Endometrium (tissue), 2 donors: ENCODE results near the gene NDUFS4.
A peak's percentile ranks its signal among the peaks of the same experiment; 100 is the strongest.
"Not testable (repeated sequence)": the region's sequence is repeated elsewhere in the genome, so short reads cannot be mapped to it uniquely, and the experiment has no call there.

Experiments used
- FAIRE-seq: peaks from 2 replicates; lab custom pipeline; 2012; peaks lifted over from hg19 to GRCh38; lab: Jason Lieb, UNC
- donor health status: control.
- donor health status: control.

Gene NDUFS4

DNA sequence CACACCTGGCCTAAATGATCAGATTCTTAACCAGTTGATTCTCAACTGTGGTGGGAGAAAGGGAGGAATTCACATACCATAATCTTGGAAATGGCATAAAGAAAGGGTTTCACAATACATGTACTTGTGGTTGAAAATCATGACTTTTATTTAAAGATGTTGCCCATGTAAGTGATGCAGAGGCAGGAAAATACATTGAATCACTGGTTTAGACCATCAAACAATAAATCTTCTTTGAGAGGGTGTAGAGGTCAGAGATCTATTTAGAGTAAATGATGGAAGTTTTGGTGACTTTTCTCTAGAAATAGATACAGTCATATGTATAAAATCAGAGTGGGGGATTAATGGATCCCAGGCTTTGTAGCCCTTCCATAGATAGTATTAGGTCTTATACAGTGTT lies 15.4 kb downstream of the NDUFS4 start:
- FAIRE-seq: no peak

DNA sequence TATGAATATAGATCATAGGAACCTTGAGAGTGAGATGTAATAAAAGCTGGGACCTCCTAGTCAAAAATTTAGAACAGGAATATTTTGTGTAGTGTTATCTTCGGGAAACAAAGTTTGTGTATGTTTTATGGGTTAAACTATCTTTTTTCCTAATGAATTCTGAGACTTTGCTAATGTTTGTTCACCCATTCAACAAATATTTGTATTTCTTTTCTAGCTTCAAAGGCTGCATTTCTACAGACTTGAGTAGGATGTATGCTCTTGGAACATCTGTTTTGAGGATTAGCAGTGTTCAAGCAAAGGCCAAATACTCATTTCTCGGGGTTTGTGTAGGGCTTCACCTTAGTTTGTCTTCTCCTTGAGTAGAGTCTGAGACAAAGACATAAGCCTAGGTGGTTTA lies 16.2 kb downstream of the NDUFS4 start:
- FAIRE-seq: no peak

GRCh38 chr5:53578854-53579253 lies 18.4 kb downstream of the NDUFS4 start:
- no peak for FAIRE-seq

GRCh38 chr5:53580547-53580946 lies 20.1 kb downstream of the NDUFS4 start:
- no peak for FAIRE-seq

DNA sequence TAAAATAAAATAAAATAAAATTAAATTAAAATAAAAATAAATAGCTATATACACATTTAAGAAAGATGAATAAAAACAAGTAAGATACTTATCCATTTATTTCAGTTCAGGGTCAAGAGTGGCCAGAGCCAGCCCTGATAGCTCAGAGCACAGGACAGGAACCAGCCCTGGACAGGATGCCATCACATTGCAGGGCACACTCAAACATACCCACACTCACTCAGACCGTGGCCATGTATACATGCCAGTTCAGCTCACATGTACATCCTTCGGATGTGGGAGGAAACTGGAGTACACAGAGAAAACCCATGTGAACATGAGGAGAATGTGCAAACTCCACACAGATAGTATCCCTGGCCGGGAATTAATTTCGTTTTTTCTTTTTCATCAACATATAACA lies 21.8 kb downstream of the NDUFS4 start:
- FAIRE-seq: no peak

GRCh38 chr5:53590759-53591158 lies 30.3 kb downstream of the NDUFS4 start:
- FAIRE-seq: no peak

DNA sequence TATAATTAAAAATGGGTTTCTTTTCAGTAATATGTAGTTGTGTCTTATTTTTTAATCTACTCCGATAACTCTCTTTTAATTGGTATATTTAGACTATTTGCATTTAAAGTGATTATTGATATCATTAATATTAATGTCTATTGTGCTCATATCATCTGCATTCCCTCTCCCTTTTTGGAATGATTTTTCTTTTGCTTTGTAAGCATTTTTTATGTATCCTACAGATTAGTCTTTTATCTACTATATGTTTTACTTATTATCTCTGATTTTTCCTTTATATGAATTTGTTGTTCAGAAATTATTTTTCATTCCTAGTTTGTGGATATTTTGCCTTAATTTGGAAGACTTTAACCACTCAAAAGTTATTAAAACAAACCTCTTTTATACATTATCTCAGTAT lies 34.0 kb downstream of the NDUFS4 start:
- FAIRE-seq: no peak

DNA sequence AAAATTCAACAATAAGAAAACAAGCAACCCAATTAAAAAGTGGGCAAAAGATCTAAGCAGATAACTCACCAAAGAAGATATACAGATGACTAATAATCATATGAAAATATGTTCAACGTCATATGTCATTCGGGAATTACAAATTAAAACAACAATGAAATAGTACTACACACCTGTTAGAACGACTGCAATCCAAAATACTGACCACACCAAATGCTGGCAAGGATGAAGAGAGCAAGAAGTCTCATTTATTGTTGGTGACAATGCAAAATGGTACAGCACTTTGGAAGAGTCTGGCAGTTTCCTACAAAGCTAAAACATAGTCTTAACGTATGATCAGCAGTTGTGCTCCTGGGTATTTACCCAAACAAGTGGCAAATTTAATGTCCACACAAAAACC lies 37.5 kb downstream of the NDUFS4 start:
- FAIRE-seq: no peak

DNA sequence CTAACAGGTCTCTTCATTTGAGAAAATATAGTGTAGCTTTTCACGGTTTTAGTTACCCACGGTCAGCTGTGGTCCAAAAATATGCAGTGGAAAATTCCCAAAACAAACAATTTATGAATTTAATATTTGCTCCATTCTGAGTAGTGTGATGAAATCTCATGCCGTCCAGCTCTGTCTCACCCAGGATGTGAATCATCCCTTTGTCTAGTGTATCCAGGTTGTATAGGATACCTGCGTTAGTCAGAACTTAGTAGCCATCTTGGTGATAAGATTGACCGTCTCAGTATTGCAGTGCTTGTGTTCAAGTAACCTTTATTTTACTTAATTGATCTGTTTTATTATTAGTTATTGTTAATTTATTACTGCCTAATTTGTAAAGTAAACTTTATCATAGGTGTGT lies 41.1 kb downstream of the NDUFS4 start:
- FAIRE-seq: no peak

DNA sequence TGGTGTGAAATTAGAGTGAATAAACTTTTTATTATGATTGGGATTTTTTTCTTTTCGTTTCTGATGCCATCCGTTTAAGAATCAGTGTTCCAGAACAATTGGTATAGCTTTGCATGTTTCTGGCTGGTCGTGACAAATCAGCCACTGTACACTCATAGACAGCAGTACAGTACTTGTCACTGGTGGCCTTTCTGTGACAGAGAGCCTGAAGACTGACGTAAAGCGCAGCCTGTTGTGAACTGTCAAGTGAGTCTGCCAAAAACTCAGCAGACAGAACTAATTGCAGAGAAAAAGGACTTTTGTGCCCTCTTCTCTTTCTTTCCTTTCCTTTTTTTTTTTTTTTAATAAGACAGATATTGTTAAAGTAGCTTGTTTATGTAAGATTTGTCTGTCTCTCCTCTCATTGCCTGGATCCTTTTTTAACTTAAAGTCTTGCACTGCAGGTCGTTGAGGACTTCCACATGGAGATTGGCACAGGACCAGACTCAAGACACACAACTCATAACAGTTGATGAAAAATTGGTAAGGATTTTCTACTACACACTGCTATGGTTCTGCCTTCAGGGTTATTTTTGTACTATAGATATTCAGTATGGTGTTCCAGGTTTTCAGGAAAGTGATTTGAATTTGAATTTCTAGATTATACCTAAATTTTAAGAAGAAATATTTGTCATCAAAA lies 42.7 kb downstream of the NDUFS4 start:
- no peak for FAIRE-seq

GRCh38 chr5:53604309-53604708 lies 43.9 kb downstream of the NDUFS4 start:
- no peak for FAIRE-seq

DNA sequence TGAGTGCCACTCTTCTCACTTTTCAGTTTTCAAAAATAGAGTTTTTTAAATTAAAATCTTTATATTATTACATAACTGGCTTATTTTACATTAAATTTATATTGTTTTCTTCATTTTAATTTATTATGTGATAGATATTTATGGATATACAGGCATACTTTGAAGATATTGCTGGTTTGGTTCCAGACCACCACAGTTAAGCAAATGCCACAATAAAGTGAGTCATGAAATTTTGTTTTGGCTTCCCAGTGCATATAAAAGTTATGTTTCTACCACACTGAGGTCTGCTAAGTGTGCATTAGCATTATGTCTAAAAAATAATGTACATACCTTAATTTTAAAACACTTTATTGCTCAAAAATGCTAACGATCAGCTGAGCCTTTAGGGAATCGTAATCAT lies 47.4 kb downstream of the NDUFS4 start:
- FAIRE-seq: peak; percentile 87

DNA sequence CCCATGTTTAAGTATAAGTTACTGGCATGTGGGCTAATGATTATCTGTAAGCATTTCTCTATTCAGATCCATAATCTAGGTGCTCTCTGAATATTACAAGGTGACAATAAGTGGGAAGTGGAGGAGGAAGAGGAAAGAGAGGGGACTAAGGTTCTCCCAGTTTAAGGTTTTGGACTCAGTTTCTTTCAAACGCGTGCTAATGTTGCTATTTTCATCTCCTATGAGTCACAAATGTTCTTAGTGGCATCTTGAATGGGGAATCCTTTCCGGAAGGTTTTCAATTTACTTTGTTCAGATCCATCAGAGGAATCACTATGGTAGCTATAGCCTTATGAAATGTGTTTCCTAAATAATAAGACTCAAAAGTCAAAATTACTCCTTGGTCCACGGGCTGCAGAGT lies 48.5 kb downstream of the NDUFS4 start:
- not testable (repeated sequence) for FAIRE-seq

DNA sequence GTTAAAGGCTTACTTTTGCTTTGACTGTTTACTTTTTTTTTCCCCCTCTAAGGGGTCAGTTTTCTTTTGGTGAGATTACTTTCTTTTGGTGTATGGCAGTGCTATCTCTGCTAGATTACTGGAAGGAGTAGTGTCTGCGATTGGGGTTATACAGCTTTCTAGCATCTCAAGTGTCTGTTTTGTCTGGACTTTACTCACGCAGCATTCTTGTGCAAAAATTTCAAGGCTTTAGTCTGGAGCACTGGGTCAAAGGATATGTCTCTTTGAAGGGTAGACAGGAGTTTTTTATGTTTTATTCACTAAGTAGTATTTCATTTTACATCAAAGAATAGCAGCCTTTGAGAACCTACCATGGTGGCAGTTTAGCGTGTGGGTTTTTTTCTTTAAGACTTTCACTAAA lies 52.6 kb downstream of the NDUFS4 start:
- FAIRE-seq: no peak

- no peak for FAIRE-seq
Observed at GRCh38 chr5:53613536-53613935, 53.1 kb downstream of the NDUFS4 start.

- FAIRE-seq: no peak
Observed at GRCh38 chr5:53614376-53614885, 54.0 kb downstream of the NDUFS4 start.

- FAIRE-seq: no peak
Observed at GRCh38 chr5:53616939-53617549, 56.6 kb downstream of the NDUFS4 start.

DNA sequence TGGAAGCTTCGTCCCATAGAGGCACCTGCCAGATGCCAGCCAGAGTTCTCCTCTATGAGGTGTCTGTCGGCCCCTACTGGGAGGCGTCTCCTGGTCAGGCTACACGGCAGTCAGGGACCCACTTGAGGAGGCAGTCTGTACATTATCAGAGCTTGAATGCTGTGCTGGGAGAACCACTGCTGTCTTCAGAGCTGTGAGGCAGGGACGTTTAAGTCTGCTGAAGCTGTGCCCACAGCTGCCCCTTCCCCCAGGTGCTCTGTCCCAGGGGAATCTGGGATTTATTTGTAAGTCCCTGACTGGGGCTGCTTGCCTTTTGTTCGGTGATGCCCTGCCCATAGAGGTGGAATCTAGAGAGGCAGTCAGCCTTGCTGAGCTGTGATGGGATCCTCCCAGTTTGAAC lies 70.8 kb downstream of the NDUFS4 start:
- FAIRE-seq: no peak

DNA sequence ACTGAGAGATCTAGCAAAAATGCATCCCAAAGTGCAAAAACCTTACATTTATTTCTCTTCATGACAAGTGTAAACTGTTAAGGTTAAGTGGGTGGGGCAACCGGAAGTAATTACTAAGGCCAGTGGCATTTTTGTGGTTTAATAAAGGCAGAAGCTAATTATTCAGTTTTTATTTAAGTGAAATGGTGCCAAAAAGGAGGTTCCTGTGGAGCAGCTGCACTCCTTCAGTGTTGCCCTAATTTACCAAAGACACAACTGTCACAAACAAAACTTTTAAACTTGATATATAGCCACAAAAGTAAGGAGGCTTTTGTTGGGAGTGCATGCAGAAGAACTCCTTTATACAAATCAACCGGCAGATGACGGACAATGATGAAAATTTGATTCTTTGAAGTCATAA lies 81.6 kb downstream of the NDUFS4 start:
- no peak for FAIRE-seq

- no peak for FAIRE-seq
Observed at GRCh38 chr5:53643445-53643844, 83.0 kb downstream of the NDUFS4 start.

GRCh38 chr5:53645078-53645477 lies 84.6 kb downstream of the NDUFS4 start:
- peak; percentile 46 for FAIRE-seq

GRCh38 chr5:53649352-53649751 lies 88.9 kb downstream of the NDUFS4 start:
- FAIRE-seq: no peak

DNA sequence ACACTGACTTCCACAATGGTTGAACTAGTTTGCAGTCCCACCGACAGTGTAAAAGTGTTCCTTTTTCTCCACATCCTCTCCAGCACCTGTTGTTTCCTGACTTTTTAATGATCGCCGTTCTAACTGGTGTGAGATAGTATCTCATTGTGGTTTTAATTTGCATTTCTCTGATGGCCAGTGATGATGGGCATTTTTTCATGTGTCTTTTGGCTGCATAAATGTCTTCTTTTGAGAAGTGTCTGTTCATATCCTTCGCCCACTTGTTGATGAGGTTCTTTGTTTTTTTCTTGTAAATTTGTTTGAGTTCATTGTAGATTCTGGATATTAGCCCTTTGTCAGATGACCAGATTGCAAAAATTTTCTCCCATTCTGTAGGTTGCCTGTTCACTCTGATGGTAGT lies 100.1 kb downstream of the NDUFS4 start:
- not testable (repeated sequence) for FAIRE-seq

GRCh38 chr5:53665313-53665712 lies 104.9 kb downstream of the NDUFS4 start:
- FAIRE-seq: not testable (repeated sequence)
